NCI-H510A (cell line): ENCODE results near the gene PGM1.
"Not testable (repeated sequence)": the region's sequence is repeated elsewhere in the genome, so short reads cannot be mapped to it uniquely, and the experiment has no call there.

Source experiments
- DNase-seq: peaks from one replicate; lab custom pipeline; 2025; lab: John Stamatoyannopoulos, UW

PGM1 gene

DNA sequence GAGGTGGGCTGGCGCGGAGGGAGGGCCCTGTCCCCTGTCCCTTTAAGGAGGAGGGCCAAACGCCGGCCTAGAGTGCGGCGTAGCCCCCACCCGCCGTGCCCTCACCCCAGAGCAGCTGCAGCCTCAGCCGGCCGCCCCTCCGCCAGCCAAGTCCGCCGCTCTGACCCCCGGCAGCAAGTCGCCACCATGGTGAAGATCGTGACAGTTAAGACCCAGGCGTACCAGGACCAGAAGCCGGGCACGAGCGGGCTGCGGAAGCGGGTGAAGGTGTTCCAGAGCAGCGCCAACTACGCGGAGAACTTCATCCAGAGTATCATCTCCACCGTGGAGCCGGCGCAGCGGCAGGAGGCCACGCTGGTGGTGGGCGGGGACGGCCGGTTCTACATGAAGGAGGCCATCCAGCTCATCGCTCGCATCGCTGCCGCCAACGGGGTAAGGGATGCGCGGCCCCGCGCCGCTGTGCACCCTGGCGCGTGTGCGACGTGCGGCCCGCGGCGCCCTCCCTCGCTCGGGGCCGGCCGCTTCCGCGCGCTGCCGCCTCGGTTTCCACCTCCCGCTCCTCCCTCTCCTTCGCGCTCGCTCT lies at the start of gene PGM1:
Gene PGM1, plus strand, starts transcription at position 109 of the 583 bp plus-strand sequence. Its CDS starts 78 bp downstream, at position 187.
- peak; percentile 81 for DNase-seq

GRCh38 chr1:63545780-63546179 lies 47.4 kb upstream of the PGM1 start:
- DNase-seq = no peak

DNA sequence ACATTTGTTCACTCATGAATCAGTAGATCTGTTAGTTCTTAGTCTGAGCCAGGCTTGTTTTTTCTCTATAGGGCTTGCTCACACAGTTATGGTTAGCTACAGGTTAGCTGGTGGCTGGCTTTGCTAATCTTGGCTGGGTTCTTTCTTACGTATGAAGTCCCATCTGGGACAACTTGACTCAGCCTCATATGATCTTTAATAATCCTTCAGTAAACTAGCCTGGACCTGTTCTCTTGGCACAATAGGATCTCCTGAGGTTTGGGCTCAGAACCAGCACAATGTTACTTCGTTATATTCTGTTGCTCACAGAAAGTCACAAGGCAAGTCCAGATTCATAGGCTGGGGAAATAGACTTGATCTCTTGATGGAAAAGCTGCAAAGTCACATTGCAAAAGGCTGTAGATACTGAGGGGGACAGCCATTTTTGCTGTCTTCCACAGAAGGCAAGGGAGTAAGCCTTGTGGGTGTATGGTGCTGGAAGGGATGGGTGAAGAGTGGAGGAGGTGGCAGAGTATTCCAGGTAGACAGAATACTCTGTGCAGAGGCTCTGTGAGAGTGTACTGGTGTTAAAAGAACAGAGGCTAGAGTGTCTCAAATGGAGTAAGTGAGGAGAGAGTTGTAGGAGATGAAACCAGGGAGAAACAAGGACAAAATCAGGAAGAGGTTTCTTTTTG lies 45.5 kb upstream of the PGM1 start:
- no peak for DNase-seq

- no peak for DNase-seq
Measured at GRCh38 chr1:63548303-63548702, 44.9 kb upstream of the PGM1 start.

DNA sequence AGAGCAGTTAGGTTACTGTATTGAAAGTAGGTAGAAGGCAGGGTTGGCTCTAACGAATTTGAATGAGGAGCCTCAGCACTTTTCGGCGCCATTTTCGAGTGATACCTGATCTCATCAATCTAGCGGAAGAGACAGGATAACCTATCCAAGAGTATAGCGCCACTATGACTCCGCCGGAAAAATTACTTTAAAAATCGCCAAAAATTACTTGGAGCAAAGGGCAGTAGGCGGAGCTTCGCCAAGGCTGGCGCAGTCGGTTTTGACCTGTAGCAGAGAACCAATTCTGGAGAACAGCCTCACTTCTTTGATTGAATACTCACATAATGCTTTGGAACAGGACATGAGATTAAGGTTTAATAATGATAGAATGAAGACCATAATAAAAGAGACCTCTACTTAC lies 44.3 kb upstream of the PGM1 start:
- no peak for DNase-seq

GRCh38 chr1:63555480-63555879 lies 37.7 kb upstream of the PGM1 start:
- DNase-seq = no peak

DNA sequence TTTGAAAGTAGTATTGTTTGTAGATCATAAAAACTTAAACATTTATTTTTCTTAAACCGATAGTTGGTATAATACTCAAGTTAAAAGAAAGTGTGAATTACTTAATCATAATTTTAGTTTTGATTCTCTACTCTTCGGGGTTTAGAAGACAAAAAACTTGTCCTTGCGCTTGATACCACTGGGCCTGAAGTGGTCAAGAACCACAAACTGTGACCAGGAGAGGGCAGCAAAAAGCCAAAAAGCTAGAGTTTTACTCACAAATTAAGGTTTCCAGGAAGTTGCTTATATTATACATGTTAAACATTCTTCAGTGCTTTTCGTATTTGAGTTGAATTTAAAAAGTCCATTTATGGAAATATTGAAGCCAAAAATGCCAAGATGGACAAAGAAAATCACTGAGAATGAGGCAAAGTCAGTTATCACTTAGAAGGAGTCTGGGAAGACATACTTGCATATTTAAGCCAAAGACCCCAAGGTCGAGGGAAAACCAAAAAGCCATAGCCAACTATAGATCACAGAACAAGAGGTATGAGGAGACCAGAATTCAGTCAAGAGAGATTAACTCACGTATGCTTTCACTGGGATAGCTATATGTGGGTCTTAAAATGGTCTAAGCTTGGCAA lies 35.7 kb upstream of the PGM1 start:
- no peak for DNase-seq

- DNase-seq = no peak
Measured at GRCh38 chr1:63559357-63559756, 33.9 kb upstream of the PGM1 start.

DNA sequence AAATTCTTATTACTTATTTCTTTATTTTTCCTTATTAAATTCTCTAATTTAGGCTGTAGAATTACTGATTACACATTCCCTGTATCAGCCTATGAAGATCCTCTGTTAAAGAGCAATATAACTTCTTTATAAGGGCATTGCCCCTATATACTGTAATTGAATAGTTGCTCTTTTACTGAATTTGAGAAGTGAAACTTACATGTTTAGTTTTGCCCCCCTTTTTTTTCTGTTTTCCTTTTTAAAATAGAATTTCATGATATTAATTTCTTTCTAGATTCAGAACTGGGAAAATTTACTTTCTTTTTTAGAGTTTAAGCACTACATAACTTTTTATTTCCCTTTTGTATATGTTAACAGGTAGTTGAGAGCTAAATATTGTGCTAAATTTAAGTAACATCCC lies 29.5 kb upstream of the PGM1 start:
- no peak for DNase-seq

GRCh38 chr1:63569068-63569467 lies 24.1 kb upstream of the PGM1 start:
- no peak for DNase-seq

DNA sequence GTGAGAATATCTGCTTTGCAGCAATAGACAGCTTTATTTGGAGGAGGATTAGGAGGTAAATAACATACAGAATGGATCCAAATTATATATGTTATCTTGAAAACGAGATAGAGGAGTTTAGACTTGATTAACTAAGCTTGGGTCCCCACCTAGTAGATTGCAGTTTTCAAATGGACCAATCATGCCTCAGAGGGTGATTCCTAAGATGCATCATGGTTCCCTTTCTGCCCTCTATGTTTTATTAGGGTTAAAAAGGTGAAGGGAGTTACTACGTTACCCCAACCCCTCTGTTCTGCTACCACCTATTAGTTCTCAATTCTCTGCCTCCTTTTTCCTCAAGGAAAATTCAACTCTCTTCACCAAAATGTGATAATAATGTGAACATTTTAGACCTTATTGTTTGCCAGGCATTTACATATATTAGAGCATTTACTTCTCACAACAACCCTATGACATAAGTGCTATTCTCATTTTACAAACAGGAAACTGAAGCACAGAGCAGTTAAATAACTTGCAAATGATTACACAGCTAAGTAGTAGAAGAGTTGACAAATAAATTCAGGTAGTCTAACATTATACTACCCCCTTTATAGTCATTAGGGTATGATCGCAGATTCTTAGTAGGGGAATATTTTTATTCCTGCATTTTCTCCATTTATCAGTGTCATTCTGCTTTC lies 23.4 kb upstream of the PGM1 start:
- DNase-seq = no peak

GRCh38 chr1:63572686-63573085 lies 20.5 kb upstream of the PGM1 start:
- not testable (repeated sequence) for DNase-seq

- not testable (repeated sequence) for DNase-seq
Measured at GRCh38 chr1:63574203-63574796, 18.9 kb upstream of the PGM1 start.

DNA sequence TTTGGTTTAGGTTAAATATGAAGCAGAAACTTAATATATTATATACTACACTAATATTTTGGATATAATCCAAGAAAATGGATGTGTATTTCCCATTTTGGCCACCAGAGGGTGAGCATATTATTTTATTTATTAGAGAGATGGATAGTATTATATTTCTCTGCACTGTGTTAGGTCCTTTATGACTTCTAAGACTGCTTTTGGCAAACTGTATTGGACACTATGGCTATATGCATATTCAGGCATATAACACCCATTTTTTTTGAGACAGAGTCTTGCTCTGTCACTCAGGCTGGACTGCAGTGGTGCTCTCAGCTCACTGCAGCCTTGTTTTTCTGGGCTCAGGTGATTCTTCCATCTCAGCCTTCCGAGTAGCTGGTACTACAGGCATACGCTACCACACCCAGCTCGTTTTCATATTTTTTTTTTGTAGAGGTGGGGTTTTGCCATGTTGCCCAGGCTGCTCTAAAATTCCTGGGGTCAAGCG lies 17.8 kb upstream of the PGM1 start:
- DNase-seq = no peak

- DNase-seq = not testable (repeated sequence)
Measured at GRCh38 chr1:63586326-63586725, 6.9 kb upstream of the PGM1 start.

DNA sequence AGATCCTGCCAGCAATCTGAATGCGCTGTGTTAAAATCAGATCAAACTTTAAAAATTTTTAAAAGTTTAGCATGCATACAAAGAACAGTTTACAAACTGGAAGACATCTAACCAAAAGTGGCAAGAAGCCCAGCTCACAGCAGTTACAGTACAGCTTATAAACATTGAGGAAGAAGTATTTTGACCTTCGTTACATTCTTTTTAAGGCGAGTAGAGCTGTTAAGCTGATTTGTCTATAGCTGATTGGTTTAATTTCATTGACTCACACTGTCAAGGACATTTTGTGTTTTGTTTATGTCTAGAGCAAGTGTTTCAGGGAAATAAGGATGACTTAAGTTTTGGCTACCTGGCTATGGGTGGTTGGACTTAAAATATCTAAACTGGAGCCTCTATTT lies 3.0 kb upstream of the PGM1 start:
- DNase-seq = no peak

GRCh38 chr1:63592536-63593302 lies 492 bp upstream of the PGM1 start:
- no peak for DNase-seq

- peak; percentile 56 for DNase-seq
Measured at GRCh38 chr1:63593886-63594605, 835 bp downstream of the PGM1 start.

DNA sequence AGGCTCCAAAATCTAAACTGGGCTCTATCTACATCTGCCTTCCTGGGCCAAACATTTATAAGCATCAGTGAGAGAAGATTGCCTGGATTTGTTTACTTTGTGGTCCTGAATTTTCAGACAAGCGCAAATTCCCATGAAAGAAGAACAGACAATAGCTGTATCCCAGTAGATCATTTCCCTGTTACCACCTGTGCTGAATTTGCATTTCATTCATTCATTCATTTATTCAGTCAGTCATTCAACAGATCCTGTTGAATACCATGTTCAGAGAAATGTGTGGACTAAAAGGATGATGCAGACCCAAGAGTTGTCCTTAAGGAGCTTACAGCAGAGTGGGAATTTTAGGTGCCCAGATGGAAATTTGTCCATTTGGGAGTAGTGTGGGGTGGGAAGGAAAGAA lies 2.2 kb downstream of the PGM1 start:
- DNase-seq = no peak

DNA sequence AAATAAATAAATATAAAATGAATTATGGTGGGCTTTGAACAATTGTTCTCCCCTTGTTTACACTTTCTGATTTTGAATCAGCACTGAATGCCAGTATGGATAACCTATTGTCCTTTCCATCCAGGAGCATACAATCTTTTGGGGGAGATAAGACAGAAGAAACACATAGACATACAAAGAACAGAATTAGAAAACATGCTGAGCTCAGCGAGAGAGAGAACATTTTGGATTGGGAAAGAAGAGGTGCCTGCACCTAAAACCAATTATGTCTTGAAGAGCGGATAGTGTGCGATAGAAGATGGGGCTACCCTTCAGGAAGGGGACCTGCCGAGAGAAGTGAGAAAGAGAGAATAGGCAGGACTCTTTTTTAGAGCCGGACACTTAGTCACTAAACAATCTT lies 6.6 kb downstream of the PGM1 start:
- no peak for DNase-seq

DNA sequence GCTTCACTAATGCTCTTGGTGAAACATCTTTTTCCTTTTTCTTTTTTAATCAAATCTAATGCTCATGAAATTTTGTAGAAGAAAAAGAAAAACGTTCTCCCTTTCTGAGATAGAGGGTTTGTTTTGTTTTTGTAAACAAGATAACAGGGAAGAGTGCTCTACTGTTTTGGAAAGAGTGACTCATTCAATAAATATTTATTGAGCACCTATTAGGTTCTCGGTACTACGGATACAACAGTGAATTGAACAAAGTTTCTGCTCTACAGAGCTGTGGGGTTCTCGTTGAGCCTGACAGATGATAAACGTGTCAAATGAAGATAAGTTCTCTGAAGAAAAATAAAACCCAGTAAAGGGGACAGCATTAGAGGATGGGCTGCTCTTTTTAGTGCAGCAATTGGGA lies 7.0 kb downstream of the PGM1 start:
- DNase-seq = no peak
